Astrocyte (in vitro differentiated cells and primary cell): ENCODE measurements around the gene MLST8. TPM values are rescaled to one million over a fixed set of nuclear protein-coding genes. Genes with fewer than 3 reads are reported as not detected.

Experiments
- DNase-seq: peaks from one replicate; pipeline ENCODE4 v3.0.0-alpha.2; 2010; ENCODE audit warnings: low read depth
- FAIRE-seq: peaks from 2 replicates; lab custom pipeline; 2011; peaks lifted over from hg19 to GRCh38; lab: Jason Lieb, UNC
- H2AFZ ChIP-seq: 2 replicates; pipeline ENCODE4 v1.6.0; 2012; ENCODE audit warnings: low read depth, low read length, inconsistent platforms
- H3K27ac ChIP-seq: 2 replicates; pipeline ENCODE4 v1.5.1; 2011; ENCODE audit warnings: low read depth, low read length, inconsistent platforms
- H3K27me3 ChIP-seq: 2 replicates; pipeline ENCODE4 v1.6.0; 2011; ENCODE audit warnings: low read length, inconsistent platforms; ENCODE audit not compliant: insufficient read depth
- H3K36me3 ChIP-seq: 2 replicates; pipeline ENCODE4 v1.5.1; 2011; ENCODE audit warnings: low read length, inconsistent platforms; ENCODE audit not compliant: insufficient read depth
- H3K4me1 ChIP-seq: 2 replicates; pipeline ENCODE4 v1.5.1; 2011; ENCODE audit warnings: low read length, inconsistent platforms; ENCODE audit not compliant: insufficient read depth
- H3K4me2 ChIP-seq: 2 replicates; pipeline ENCODE4 v1.6.0; 2012; ENCODE audit warnings: low read length, inconsistent platforms
- H3K4me3 ChIP-seq: 2 replicates; pipeline ENCODE4 v1.5.1; 2011; ENCODE audit warnings: low read depth, mild to moderate bottlenecking, low read length, inconsistent platforms; ENCODE audit not compliant: insufficient read depth
- H3K79me2 ChIP-seq: 2 replicates; pipeline ENCODE4 v1.6.0; 2012; ENCODE audit warnings: mild to moderate bottlenecking, low read length, inconsistent platforms; ENCODE audit not compliant: insufficient read depth
- H3K9ac ChIP-seq: 2 replicates; pipeline ENCODE4 v1.6.0; 2012; ENCODE audit warnings: mild to moderate bottlenecking, low read length, inconsistent platforms
- H3K9me3 ChIP-seq: 2 replicates; pipeline ENCODE4 v1.5.1; 2012; ENCODE audit warnings: low read depth, mild to moderate bottlenecking, low read length, inconsistent platforms; ENCODE audit not compliant: insufficient read depth
- H4K20me1 ChIP-seq: 2 replicates; pipeline ENCODE4 v1.6.0; 2012; ENCODE audit warnings: low read length, inconsistent platforms; ENCODE audit not compliant: insufficient read depth
- H3K27ac Mint-ChIP-seq: one replicate; pipeline ENCODE4 v1.8.0; 2021; ENCODE audit warnings: mild to moderate bottlenecking, mixed read lengths; ENCODE audit not compliant: unreplicated experiment
- H3K27me3 Mint-ChIP-seq: one replicate; pipeline ENCODE4 v1.8.0; 2021; ENCODE audit warnings: low read depth, mixed read lengths; ENCODE audit not compliant: unreplicated experiment
- H3K36me3 Mint-ChIP-seq: one replicate; pipeline ENCODE4 v1.8.0; 2021; ENCODE audit warnings: low read depth, mixed read lengths; ENCODE audit not compliant: unreplicated experiment
- H3K4me1 Mint-ChIP-seq: one replicate; pipeline ENCODE4 v1.8.0; 2021; ENCODE audit warnings: low read depth, mixed read lengths; ENCODE audit not compliant: unreplicated experiment
- H3K4me3 Mint-ChIP-seq: one replicate; pipeline ENCODE4 v1.8.0; 2021; ENCODE audit warnings: mild to moderate bottlenecking, moderate library complexity, mixed read lengths; ENCODE audit not compliant: unreplicated experiment
- H3K9me3 Mint-ChIP-seq: one replicate; pipeline ENCODE4 v1.8.0; 2021; ENCODE audit warnings: mild to moderate bottlenecking, mixed read lengths; ENCODE audit not compliant: unreplicated experiment
- EZH2 ChIP-seq: IDR thresholded peaks from 2 replicates; pipeline ENCODE4 v1.6.1; 2012; ENCODE audit warnings: mild to moderate bottlenecking, low read length, inconsistent platforms; ENCODE audit not compliant: insufficient read depth
- total RNA-seq: library from RNA; stranded (reverse); gene quantifications from 2 replicates; pipeline ENCODE4 v1.2.1, GENCODE V29; 2021
- TF ChIP-seq, protein P1 (sequence below): IDR thresholded peaks from 2 replicates; pipeline ENCODE4 v1.5.1; 2011; ENCODE audit warnings: low read depth, mild to moderate bottlenecking, inconsistent platforms, low read length, moderate library complexity; ENCODE audit not compliant: insufficient read depth

The MLST8 gene
- total RNA-seq, 1 donor from 2014 or later, result 34.7 TPM

DNA sequence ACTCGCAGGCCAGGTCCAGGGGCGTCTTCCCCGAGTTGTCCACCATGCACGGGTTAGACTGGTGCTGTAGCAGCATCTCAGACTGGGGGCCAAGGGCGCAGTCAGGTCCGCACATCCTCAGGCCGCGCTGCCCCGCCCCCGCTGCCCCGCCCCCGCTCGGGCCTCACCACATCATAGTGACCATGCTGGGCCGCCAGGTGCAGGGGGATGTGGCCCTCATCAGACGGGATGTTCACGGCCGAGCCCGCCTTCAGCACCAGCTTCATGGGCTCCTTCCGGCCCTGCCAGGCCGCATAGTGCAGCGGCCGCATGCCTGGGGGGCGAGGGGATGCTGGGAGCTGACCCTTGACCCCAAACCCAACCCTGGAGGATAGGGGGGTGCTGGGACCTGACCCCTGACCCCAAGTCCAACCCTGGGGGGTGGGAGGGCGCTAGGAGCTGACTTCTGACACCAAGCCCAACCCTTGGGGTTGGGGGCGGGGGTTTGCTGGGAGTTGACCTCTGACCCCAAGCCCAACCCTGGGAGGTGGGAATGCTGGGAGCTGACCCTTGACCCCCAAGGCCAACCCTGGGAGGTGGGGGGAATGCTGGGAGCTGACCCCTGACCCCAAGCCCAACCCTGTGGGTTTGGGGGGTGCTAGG, 15.9 kb upstream of the MLST8 start:
- Histone ChIP-seq H3K9ac (no peak overlapping the region), H4K20me1 (no peaks in the 10 kb centered on the region), H3K27ac (no peak overlapping the region), H3K4me2 (no peak overlapping the region), H3K79me2 (no peaks in the 10 kb centered on the region), H3K9me3 (no peaks in the 10 kb centered on the region), H2AFZ (no peak overlapping the region), H3K27me3 (no peaks in the 10 kb centered on the region), H3K4me1 (no peaks in the 10 kb centered on the region), H3K36me3 (no peaks in the 10 kb centered on the region), H3K4me3 (no peak overlapping the region)
- Mint-ChIP-seq H3K9me3 (no peaks in the 10 kb centered on the region), H3K4me1 (no peaks in the 10 kb centered on the region), H3K27ac (no peak overlapping the region), H3K36me3 (peaks cover 3% of the 10 kb centered on the region), H3K27me3 (peaks cover 16% of the 10 kb centered on the region), H3K4me3 (no peak overlapping the region)
- no peak for FAIRE-seq
- no peak for DNase-seq
- TF ChIP-seq, protein P1, sequence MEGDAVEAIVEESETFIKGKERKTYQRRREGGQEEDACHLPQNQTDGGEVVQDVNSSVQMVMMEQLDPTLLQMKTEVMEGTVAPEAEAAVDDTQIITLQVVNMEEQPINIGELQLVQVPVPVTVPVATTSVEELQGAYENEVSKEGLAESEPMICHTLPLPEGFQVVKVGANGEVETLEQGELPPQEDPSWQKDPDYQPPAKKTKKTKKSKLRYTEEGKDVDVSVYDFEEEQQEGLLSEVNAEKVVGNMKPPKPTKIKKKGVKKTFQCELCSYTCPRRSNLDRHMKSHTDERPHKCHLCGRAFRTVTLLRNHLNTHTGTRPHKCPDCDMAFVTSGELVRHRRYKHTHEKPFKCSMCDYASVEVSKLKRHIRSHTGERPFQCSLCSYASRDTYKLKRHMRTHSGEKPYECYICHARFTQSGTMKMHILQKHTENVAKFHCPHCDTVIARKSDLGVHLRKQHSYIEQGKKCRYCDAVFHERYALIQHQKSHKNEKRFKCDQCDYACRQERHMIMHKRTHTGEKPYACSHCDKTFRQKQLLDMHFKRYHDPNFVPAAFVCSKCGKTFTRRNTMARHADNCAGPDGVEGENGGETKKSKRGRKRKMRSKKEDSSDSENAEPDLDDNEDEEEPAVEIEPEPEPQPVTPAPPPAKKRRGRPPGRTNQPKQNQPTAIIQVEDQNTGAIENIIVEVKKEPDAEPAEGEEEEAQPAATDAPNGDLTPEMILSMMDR, result no peak
- no peak for TF ChIP-seq EZH2

DNA sequence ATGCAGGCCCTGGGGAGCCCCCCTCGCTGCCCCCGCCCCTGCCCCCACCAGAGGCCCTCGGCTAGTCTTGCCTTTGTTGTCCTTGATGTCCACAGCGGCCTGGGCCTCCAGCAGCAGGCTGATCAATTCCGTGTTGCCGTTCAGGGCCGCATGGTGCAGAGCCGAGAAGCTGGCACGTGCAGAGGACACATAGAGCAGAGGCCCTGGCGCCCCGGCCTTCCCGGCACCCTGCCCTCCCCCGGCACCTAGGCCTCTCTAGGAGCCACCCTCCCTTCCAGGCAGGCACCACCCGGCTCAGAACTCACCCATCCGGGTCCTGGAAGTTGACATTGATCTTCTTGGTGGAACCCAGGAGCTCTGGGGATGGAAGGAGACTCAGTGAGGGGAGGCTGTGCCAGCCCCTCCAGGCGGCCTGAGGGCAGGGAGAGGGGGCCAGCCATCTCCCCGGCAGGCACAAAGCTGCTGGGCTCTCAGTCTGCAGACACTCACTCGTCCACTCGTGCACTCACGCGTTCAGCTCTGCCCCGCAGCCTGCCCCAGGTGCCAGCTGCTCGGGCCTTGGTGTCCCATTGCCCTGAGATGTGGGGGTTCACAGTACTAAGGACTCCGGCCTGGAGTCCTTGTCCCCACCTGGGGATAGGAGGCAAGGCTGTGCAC, 15.1 kb upstream of the MLST8 start:
- H4K20me1 ChIP-seq, result peaks cover 6% of the 10 kb centered on the region
- H3K9ac ChIP-seq, result no peak overlapping the region
- Mint-ChIP-seq H3K4me1 (no peaks in the 10 kb centered on the region), H3K4me3 (no peak overlapping the region), H3K27me3 (peaks cover 24% of the 10 kb centered on the region), H3K9me3 (no peaks in the 10 kb centered on the region), H3K27ac (no peak overlapping the region), H3K36me3 (peaks cover 3% of the 10 kb centered on the region)
- H2AFZ ChIP-seq, result no peak overlapping the region
- FAIRE-seq, result no peak
- peaks cover 6% of the 10 kb centered on the region for H3K27me3 ChIP-seq
- TF ChIP-seq EZH2, result no peak
- TF ChIP-seq, protein P1, result no peak
- H3K4me2 ChIP-seq, result no peak overlapping the region
- no peaks in the 10 kb centered on the region for H3K4me1 ChIP-seq
- H3K36me3 ChIP-seq, result no peaks in the 10 kb centered on the region
- no peak for DNase-seq
- no peak overlapping the region for H3K4me3 ChIP-seq
- no peaks in the 10 kb centered on the region for H3K9me3 ChIP-seq
- no peak overlapping the region for H3K27ac ChIP-seq
- no peaks in the 10 kb centered on the region for H3K79me2 ChIP-seq
